Measurements from ENCODE around the gene SMARCA2.
A peak's percentile ranks its signal among the peaks of the same experiment; 100 is the strongest.

SMARCA2 gene

DNA sequence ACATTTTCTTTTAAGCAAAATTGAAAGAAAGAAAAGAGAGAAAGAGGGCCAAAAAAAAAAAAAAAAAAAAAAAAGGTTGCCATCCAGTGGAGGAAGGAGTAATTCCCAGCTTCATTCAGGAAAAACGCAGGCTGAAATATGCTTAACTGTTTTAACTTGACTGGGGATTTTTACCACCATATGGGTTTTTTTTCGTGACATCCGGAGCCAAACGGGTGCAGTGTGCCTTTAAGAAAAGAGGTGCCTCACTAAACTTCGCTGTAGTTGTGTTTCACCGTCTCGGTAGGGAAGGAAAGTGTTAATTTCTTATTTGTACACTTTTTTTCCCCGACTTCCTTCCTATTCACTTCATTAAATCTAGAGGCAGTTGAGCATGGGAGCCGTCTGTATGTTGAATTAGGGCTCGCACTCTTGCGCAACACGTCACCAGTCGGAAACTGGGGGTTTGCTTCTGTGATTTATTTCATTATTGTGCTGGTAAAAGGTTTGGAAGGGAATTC lies 143.0 kb downstream of the SMARCA2 start:
- H3K4me3 ChIP-seq (ENCODE audit: low read depth, low read length, poor library complexity, severe bottlenecking): peak overlapping the region; percentile 68
- H3K9me2 ChIP-seq (ENCODE audit: low read depth, low read length): no peaks in the 10 kb centered on the region
- H3K9me3 ChIP-seq (ENCODE audit: low read length): no peaks in the 10 kb centered on the region
- no peaks in the 10 kb centered on the region for H4K20me1 ChIP-seq (ENCODE audit: insufficient read depth, low read length)
- peak overlapping the region; percentile 1; the same call in 1 of the 2 replicates for H2AFZ ChIP-seq (ENCODE audit: low read length)
- H3K79me2 ChIP-seq (ENCODE audit: insufficient read depth, low read length): peaks cover 12% of the 10 kb centered on the region
- peak overlapping the region; percentile 76 for H3K27ac ChIP-seq (ENCODE audit: low read depth, low read length, poor library complexity, severe bottlenecking)
- 0 out of 2 replicates have a peak, but pooled peaks cover 6% of the 10 kb centered on the region for H3F3A ChIP-seq (ENCODE audit: insufficient read depth, low read length)
- H3K9ac ChIP-seq (ENCODE audit: low read length): peak overlapping the region; percentile 85
- peaks cover 14% of the 10 kb centered on the region; the same call in 1 of the 2 replicates for H3K36me3 ChIP-seq (ENCODE audit: insufficient read depth, low read length)
- peaks cover 41% of the 10 kb centered on the region for H3K4me1 ChIP-seq (ENCODE audit: insufficient read depth, low read length, severe bottlenecking)
- TF ChIP-seq EZH2 (IDR thresholded peaks at IDR 0.05; ENCODE audit: borderline replicate concordance, low read length): no peak
- TF ChIP-seq, protein P1, sequence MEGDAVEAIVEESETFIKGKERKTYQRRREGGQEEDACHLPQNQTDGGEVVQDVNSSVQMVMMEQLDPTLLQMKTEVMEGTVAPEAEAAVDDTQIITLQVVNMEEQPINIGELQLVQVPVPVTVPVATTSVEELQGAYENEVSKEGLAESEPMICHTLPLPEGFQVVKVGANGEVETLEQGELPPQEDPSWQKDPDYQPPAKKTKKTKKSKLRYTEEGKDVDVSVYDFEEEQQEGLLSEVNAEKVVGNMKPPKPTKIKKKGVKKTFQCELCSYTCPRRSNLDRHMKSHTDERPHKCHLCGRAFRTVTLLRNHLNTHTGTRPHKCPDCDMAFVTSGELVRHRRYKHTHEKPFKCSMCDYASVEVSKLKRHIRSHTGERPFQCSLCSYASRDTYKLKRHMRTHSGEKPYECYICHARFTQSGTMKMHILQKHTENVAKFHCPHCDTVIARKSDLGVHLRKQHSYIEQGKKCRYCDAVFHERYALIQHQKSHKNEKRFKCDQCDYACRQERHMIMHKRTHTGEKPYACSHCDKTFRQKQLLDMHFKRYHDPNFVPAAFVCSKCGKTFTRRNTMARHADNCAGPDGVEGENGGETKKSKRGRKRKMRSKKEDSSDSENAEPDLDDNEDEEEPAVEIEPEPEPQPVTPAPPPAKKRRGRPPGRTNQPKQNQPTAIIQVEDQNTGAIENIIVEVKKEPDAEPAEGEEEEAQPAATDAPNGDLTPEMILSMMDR (IDR thresholded peaks at IDR 0.05; ENCODE audit: low read length): no peak
- H3K27me3 ChIP-seq (ENCODE audit: insufficient read depth, low read length): no peaks in the 10 kb centered on the region
- peak overlapping the region; percentile 95 for H3K4me2 ChIP-seq (ENCODE audit: low read length)

DNA sequence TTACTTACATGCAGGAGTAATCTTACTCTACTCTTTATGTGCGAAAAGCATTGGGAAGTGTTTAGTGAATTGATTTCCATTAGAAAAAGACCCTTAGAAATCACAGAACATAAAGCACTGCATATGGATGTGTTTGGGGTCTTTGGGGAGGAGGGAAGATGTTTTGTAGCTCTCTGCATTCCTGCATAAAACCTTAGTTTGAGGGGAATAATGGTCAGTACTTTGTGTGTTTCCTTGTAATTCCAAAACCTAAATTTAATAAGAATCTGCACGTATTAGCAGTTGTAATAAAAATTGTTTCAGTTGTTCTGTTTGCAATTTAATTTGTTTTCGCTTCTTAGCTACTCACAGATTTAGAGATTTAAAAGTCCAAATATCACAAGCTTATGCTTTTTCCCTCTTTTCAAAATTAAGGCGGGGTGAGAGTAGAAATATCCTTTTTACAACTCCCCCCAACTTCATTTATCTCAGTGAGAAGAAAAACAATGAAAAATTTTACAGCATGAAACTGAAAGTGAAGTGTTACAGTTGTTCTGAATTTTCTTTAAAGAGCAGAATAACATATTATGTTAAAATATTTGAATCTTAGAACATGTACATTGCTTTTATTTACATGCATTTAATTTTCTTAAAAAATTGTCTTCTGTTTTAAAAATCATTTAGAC lies 143.8 kb downstream of the SMARCA2 start:
- TF ChIP-seq, protein P1 (IDR thresholded peaks at IDR 0.05; ENCODE audit: low read length): no peak
- no peak for TF ChIP-seq EZH2 (IDR thresholded peaks at IDR 0.05; ENCODE audit: borderline replicate concordance, low read length)
- Histone ChIP-seq H3K9me3 (ENCODE audit: low read length) (no peaks in the 10 kb centered on the region), H3K4me2 (ENCODE audit: low read length) (peak overlapping the region; percentile 95), H3K79me2 (ENCODE audit: insufficient read depth, low read length) (peaks cover 12% of the 10 kb centered on the region), H3K4me3 (ENCODE audit: low read depth, low read length, poor library complexity, severe bottlenecking) (peak overlapping the region; percentile 68), H3K36me3 (ENCODE audit: insufficient read depth, low read length) (peaks cover 20% of the 10 kb centered on the region), H3K27me3 (ENCODE audit: insufficient read depth, low read length) (no peaks in the 10 kb centered on the region), H2AFZ (ENCODE audit: low read length) (peak overlapping the region; percentile 36; the same call in 1 of the 2 replicates), H3K9me2 (ENCODE audit: low read depth, low read length) (no peaks in the 10 kb centered on the region), H3F3A (ENCODE audit: insufficient read depth, low read length) (0 out of 2 replicates have a peak, but pooled peaks cover 6% of the 10 kb centered on the region), H3K4me1 (ENCODE audit: insufficient read depth, low read length, severe bottlenecking) (peaks cover 41% of the 10 kb centered on the region), H3K27ac (ENCODE audit: low read depth, low read length, poor library complexity, severe bottlenecking) (peak overlapping the region; percentile 76), H3K9ac (ENCODE audit: low read length) (peak overlapping the region; percentile 85), H4K20me1 (ENCODE audit: insufficient read depth, low read length) (no peaks in the 10 kb centered on the region)

DNA sequence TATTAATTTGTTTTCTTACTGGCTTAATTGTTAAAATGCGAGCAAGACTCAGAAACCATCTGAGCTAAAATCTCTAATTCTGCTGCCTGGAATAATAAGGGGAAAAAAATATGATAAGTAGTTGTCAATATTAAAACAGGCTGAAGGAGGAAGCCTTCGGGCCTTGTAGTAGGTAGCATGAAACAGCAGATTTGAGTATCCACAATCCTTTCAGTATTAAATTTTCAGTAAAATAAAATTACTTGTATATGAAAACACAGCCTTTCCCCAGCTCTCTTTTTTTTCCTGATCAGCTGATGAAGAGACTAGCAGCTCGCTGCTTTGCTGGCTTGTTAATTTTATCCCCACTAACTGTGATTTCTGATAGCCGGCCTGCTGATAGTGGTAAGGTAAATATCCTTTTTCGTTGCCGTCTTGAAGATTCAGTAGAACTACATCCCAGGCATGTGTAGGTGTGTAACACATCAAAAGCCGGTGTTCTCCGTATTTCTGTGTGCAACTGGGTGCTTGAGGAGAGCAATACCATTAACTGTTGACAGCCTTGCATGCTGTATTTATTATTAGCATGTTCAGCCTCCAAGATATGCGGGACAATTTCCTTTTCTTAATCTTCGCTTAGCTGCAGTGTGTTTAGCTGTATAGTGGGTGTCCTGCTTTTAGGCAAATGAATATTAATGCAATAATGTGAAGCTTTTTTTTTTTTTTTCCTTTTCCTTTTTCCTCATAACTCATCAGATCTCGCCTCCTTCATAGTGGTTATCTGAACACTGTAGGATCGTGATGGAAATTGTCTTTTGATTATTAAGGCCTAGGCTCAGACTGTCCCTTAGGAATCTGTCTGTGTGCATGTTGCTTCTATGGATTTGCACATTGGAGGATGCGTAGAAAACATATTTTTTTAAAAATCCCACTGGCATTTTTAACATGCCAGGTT lies 144.6 kb downstream of the SMARCA2 start:
- Histone ChIP-seq H3K27me3 (ENCODE audit: insufficient read depth, low read length) (no peaks in the 10 kb centered on the region), H2AFZ (ENCODE audit: low read length) (peak overlapping the region; percentile 23), H3K4me1 (ENCODE audit: insufficient read depth, low read length, severe bottlenecking) (peaks cover 41% of the 10 kb centered on the region), H4K20me1 (ENCODE audit: insufficient read depth, low read length) (no peaks in the 10 kb centered on the region), H3K27ac (ENCODE audit: low read depth, low read length, poor library complexity, severe bottlenecking) (peak overlapping the region; percentile 76), H3K4me2 (ENCODE audit: low read length) (peak overlapping the region; percentile 95), H3K79me2 (ENCODE audit: insufficient read depth, low read length) (peaks cover 12% of the 10 kb centered on the region), H3K9ac (ENCODE audit: low read length) (peak overlapping the region; percentile 85), H3K9me2 (ENCODE audit: low read depth, low read length) (no peaks in the 10 kb centered on the region), H3K36me3 (ENCODE audit: insufficient read depth, low read length) (peaks cover 28% of the 10 kb centered on the region), H3K9me3 (ENCODE audit: low read length) (no peaks in the 10 kb centered on the region), H3K4me3 (ENCODE audit: low read depth, low read length, poor library complexity, severe bottlenecking) (peak overlapping the region; percentile 68), H3F3A (ENCODE audit: insufficient read depth, low read length) (0 out of 2 replicates have a peak, but pooled peaks cover 6% of the 10 kb centered on the region)
- TF ChIP-seq, protein P1 (IDR thresholded peaks at IDR 0.05; ENCODE audit: low read length): no peak
- TF ChIP-seq EZH2 (IDR thresholded peaks at IDR 0.05; ENCODE audit: borderline replicate concordance, low read length): no peak
